Body of pancreas (tissue), 4 donors: ENCODE measurements around the gene NPC2. TPM values are rescaled to one million over a fixed set of nuclear protein-coding genes. Genes with fewer than 3 reads are reported as not detected.

Experiments used
- ATAC-seq: fragments of 150-250 bp; one replicate; pipeline ENCODE4 v1.9.1; 2016
- DNase-seq, 4 donors: peaks; one replicate each; pipeline ENCODE4 v3.0.0-alpha.2; 2019
- H3K27ac ChIP-seq, 4 donors: fragments of 200-600 bp; sonication (generic); 1 replicate in 3 of 4; 2 replicates in 1 of 4; pipeline versions ENCODE4 v1.5.1 to v1.6.1; 2016 to 2019; ENCODE audit warnings: mild to moderate bottlenecking in 1 of 4, mixed read lengths in 1 of 4, moderate library complexity in 1 of 4
- H3K27me3 ChIP-seq, 2 donors: fragments of 200-600 bp; sonication (generic); one replicate each; pipeline ENCODE4 v1.6.0; 2016; ENCODE audit warnings: mild to moderate bottlenecking in 1 of 2
- H3K36me3 ChIP-seq, 2 donors: fragments of 200-600 bp; sonication (generic); replicated peaks in 1 of 2; 2 replicates each; pipeline ENCODE4 v1.5.1; 2016; ENCODE audit warnings: low read depth in 2 of 2; ENCODE audit not compliant: insufficient read depth in 1 of 2
- H3K4me1 ChIP-seq: fragments of 200-600 bp; sonication (generic); one replicate; pipeline ENCODE4 v1.6.0; 2016
- H3K4me3 ChIP-seq, 2 donors: fragments of 200-600 bp; sonication (generic); 1 replicate in 1 of 2; 2 replicates in 1 of 2; pipeline ENCODE4 v1.5.1; 2016 to 2019
- H3K9me3 ChIP-seq, 3 donors: fragments of 200-600 bp; sonication (generic); 1 replicate in 2 of 3; 2 replicates in 1 of 3; pipeline ENCODE4 v1.5.1; 2016
- POLR2A ChIP-seq, 3 donors: fragments of 450-650 bp; IDR thresholded peaks; one replicate each; pipeline ENCODE4 v1.6.1; 2016; ENCODE audit warnings: antibody characterized with exemption in 3 of 3, mild to moderate bottlenecking in 2 of 3
- WGBS, 2 donors: methylation state at CpG; one replicate each; pipeline ENCODE4 v1.1.5; 2017; 5-methylcytosine and 5-hydroxymethylcytosine counted together
- intact Hi-C: fragments of 100-400 bp; cut with DNase I; formaldehyde crosslinking; loops from one replicate; pipeline ENCODE4 v1.15.1; 2023
- total RNA-seq, 2 donors: library from RNA; depleted of rRNA; stranded (reverse); fragments of >200 nt; gene quantifications; one replicate each; pipeline ENCODE4 v1.1.0, GENCODE V29; 2016
- TF ChIP-seq, protein P1 (sequence below), 7 experiments: fragments of 450-650 bp in 4 of 7; fragments of 200-600 bp in 3 of 7; sonication (generic) in 3 of 7; IDR thresholded peaks; one replicate each; pipeline ENCODE4 v1.5.1; 2016 to 2019; ENCODE audit warnings: antibody characterized with exemption in 7 of 7

Gene NPC2
- total RNA-seq, 2 donors from 2014 or later = 97.5 to 130 TPM

DNA sequence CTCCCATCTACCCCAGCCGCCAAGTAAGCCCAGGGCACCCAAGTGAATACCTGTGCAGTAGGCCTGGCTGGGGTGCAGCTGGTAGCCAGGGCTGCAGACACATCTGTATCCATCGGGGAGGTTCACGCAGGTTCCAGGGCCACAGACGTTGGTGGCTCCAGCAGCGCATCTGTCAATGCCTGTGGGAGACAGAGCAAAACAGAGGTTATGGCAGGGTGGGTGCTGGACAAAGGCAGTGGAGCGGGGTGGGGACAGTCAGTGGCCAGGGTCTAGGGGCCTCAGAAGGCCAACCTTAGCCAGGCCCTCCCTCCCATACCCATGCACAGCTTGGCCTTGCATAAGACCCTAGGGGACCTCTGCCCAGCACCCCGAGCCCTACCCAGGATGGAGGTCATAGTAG lies 29.6 kb upstream of the NPC2 start:
- H3K36me3 ChIP-seq = no peaks in the 10 kb centered on the region
- H3K27me3 ChIP-seq = no peaks in the 10 kb centered on the region
- H3K4me1 ChIP-seq = no peaks in the 10 kb centered on the region
- no peak overlapping the region for H3K27ac ChIP-seq
- intact Hi-C loops = no loop called here
- H3K9me3 ChIP-seq = no peaks in the 10 kb centered on the region
- H3K4me3 ChIP-seq = no peak overlapping the region
- no peak for ATAC-seq
- 72 to 88% methylated on average over 4 to 7 of the region's 7 CpGs for WGBS, 2 donors
- no peak for TF ChIP-seq POLR2A (IDR thresholded peaks at IDR 0.05)
- TF ChIP-seq, protein P1, sequence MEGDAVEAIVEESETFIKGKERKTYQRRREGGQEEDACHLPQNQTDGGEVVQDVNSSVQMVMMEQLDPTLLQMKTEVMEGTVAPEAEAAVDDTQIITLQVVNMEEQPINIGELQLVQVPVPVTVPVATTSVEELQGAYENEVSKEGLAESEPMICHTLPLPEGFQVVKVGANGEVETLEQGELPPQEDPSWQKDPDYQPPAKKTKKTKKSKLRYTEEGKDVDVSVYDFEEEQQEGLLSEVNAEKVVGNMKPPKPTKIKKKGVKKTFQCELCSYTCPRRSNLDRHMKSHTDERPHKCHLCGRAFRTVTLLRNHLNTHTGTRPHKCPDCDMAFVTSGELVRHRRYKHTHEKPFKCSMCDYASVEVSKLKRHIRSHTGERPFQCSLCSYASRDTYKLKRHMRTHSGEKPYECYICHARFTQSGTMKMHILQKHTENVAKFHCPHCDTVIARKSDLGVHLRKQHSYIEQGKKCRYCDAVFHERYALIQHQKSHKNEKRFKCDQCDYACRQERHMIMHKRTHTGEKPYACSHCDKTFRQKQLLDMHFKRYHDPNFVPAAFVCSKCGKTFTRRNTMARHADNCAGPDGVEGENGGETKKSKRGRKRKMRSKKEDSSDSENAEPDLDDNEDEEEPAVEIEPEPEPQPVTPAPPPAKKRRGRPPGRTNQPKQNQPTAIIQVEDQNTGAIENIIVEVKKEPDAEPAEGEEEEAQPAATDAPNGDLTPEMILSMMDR (IDR thresholded peaks at IDR 0.05) = no peak
- DNase-seq = no peak

DNA sequence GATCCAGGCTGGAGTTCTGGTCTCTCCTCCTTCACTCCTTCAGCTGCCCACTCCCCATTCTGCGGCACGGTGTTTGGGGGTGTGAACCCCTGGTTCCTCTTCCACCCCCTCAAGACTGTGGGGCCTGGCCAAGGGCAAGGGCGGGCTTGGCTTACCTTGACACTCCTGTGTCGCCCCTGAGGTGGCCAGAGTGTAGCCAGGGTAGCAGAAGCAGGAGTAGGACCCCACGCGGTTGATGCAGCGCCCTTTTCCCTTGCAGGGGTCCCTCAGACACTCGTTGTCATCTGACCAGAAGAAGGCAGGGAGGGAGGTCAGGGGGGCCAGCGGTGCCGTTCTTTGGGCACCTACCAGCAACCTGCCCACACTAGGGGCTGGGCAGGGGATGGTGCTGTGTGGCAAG lies 28.7 kb upstream of the NPC2 start:
- TF ChIP-seq POLR2A (IDR thresholded peaks at IDR 0.05) = no peak
- TF ChIP-seq, protein P1 (IDR thresholded peaks at IDR 0.05) = no peak
- 85 to 100% methylated on average over 5 to 10 of the region's 10 CpGs for WGBS, 2 donors
- DNase-seq = no peak
- H3K4me1 ChIP-seq = no peaks in the 10 kb centered on the region
- H3K4me3 ChIP-seq = no peak overlapping the region
- ATAC-seq = no peak
- no peaks in the 10 kb centered on the region for H3K27me3 ChIP-seq
- H3K36me3 ChIP-seq = no peaks in the 10 kb centered on the region
- H3K9me3 ChIP-seq = no peaks in the 10 kb centered on the region
- intact Hi-C loops = no loop called here
- no peak overlapping the region for H3K27ac ChIP-seq

DNA sequence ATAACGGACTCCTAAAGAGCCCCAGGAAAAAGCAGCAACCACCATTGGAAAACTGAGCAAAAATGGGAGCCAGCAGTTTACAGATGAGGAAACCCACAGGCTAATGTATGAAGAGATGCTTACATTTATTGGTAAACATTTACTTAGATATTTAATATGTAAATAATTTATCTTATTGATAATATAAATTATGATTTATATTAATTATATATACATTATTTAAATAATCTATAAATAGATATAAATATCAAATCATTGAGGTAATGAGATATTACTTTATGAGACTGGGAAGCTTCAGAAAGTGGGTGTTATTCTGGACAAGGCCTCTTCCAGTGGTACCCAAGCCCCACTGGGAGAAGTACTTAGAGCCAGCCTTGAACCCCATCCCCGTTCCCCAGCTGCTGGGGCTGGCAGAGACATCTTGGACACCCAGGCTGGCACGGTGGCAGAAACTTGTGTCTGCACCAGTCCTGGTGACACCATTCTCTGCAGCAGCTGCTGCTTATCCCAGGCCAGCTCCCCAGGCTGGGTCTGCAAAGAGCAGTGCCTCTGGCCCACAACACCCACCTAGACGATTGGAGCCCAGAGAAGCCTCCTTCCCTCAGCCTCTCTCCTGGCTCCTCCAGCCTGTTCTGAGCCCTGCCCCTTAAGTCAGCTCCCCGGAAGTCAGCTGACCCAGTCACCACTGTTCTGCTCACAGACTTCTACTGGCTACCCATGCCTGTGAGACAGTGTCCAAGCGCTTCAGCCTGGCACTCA lies 26.4 kb upstream of the NPC2 start:
- DNase-seq (peak in 1 of 4 donors; percentile 18), ATAC-seq (no peak)
- 82 to 87% methylated on average over 5 to 6 of the region's 6 CpGs for WGBS, 2 donors
- Histone ChIP-seq H3K36me3 (no peaks in the 10 kb centered on the region), H3K4me3 (no peak overlapping the region), H3K4me1 (no peaks in the 10 kb centered on the region), H3K9me3 (no peaks in the 10 kb centered on the region), H3K27ac (no peak overlapping the region), H3K27me3 (no peaks in the 10 kb centered on the region)
- intact Hi-C loops = no loop called here
- TF ChIP-seq POLR2A (IDR thresholded peaks at IDR 0.05) = no peak
- TF ChIP-seq, protein P1 (IDR thresholded peaks at IDR 0.05) = no peak

DNA sequence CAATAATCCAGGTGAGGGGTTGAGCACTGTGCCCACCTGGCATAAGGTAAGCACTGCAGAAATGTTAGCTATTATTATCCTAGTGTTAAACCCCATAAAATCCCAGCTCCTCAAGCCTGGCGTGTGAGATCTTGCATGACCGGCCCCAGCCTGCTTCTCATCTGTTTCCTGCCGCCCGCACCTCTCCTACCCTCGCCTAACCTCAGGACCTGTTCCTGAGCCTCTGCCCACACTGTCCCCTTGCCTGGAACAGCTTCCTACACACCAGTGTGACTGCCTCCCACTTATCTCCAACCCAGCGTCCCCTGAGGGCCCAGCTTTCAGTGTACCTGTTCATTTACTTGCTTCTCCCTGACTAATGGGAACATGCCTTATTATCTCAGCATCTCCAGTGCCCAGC lies 25.1 kb upstream of the NPC2 start:
- intact Hi-C loops = no loop called here
- no peak overlapping the region for H3K27ac ChIP-seq
- no peaks in the 10 kb centered on the region for H3K36me3 ChIP-seq
- no peaks in the 10 kb centered on the region for H3K4me1 ChIP-seq
- no peak overlapping the region for H3K4me3 ChIP-seq
- no peaks in the 10 kb centered on the region for H3K27me3 ChIP-seq
- no peaks in the 10 kb centered on the region for H3K9me3 ChIP-seq
- 74 to 81% methylated on average over 6 of the region's 6 CpGs for WGBS, 2 donors
- no peak for ATAC-seq
- TF ChIP-seq POLR2A (IDR thresholded peaks at IDR 0.05) = no peak
- TF ChIP-seq, protein P1 (IDR thresholded peaks at IDR 0.05) = no peak
- no peak for DNase-seq

DNA sequence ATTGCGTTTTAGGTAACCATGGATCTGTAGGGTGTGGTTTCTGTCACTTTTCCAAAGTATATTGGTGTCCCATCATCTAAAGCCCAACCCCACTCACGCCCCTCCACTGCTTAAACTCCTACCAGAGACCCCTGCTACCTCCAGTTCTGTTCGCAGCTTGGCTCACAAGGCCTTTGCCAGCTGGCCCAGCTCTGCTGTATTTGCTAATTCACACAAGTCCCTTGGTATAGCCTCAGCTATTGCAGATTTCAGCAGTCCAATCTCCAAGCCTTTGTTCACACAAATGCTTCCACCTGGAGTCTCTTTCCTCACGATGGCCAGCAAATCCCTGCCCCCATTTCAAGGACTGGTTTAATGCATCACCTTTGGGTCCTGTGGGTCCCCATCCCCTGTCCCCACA lies 24.6 kb upstream of the NPC2 start:
- DNase-seq (no peak), ATAC-seq (no peak)
- Histone ChIP-seq H3K36me3 (no peaks in the 10 kb centered on the region), H3K4me3 (no peak overlapping the region), H3K27me3 (no peaks in the 10 kb centered on the region), H3K9me3 (no peaks in the 10 kb centered on the region), H3K27ac (no peak overlapping the region), H3K4me1 (no peaks in the 10 kb centered on the region)
- 76 to 86% methylated on average over 4 of the region's 4 CpGs for WGBS, 2 donors
- TF ChIP-seq, protein P1 (IDR thresholded peaks at IDR 0.05) = no peak
- no peak for TF ChIP-seq POLR2A (IDR thresholded peaks at IDR 0.05)
- intact Hi-C loops = no loop called here
